ENCODE results near the gene MAPKBP1.

DNA sequence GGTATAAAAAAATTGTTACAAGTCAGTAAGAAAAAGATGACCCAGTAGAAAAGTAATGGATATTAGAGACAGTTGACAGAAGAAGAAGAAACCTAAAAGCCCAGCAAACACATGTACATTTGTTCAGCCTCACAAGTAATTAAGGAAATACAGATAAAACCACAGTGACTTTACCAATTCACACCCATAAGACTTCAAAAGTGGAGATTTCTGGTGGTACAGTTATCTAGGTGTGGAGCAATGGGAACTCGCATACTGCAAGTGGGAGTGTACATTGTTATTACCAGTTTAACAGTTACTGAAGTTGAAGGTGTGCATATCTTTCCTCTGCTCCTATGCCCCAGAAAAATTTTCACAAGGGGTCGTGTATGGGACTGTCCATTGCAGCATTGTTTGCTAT is 18.1 kb upstream of the MAPKBP1 start:
- TF ChIP-seq, protein P1, sequence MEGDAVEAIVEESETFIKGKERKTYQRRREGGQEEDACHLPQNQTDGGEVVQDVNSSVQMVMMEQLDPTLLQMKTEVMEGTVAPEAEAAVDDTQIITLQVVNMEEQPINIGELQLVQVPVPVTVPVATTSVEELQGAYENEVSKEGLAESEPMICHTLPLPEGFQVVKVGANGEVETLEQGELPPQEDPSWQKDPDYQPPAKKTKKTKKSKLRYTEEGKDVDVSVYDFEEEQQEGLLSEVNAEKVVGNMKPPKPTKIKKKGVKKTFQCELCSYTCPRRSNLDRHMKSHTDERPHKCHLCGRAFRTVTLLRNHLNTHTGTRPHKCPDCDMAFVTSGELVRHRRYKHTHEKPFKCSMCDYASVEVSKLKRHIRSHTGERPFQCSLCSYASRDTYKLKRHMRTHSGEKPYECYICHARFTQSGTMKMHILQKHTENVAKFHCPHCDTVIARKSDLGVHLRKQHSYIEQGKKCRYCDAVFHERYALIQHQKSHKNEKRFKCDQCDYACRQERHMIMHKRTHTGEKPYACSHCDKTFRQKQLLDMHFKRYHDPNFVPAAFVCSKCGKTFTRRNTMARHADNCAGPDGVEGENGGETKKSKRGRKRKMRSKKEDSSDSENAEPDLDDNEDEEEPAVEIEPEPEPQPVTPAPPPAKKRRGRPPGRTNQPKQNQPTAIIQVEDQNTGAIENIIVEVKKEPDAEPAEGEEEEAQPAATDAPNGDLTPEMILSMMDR (IDR thresholded peaks at IDR 0.05) = no peak
- TF ChIP-seq ZFX (IDR thresholded peaks at IDR 0.05; ENCODE audit: borderline replicate concordance) = no peak

All from 22Rv1 (cell line).